ENCODE results near the gene TMEM129.
"Not testable (repeated sequence)": the region's sequence is repeated elsewhere in the genome, so short reads cannot be mapped to it uniquely, and the experiment has no call there.

The TMEM129 gene

GRCh38 chr4:1690698-1691097 is 30.4 kb downstream of the TMEM129 start:
- no peak for DNase-seq

- DNase-seq: no peak
Observed at GRCh38 chr4:1686440-1687036, 34.6 kb downstream of the TMEM129 start.

DNA sequence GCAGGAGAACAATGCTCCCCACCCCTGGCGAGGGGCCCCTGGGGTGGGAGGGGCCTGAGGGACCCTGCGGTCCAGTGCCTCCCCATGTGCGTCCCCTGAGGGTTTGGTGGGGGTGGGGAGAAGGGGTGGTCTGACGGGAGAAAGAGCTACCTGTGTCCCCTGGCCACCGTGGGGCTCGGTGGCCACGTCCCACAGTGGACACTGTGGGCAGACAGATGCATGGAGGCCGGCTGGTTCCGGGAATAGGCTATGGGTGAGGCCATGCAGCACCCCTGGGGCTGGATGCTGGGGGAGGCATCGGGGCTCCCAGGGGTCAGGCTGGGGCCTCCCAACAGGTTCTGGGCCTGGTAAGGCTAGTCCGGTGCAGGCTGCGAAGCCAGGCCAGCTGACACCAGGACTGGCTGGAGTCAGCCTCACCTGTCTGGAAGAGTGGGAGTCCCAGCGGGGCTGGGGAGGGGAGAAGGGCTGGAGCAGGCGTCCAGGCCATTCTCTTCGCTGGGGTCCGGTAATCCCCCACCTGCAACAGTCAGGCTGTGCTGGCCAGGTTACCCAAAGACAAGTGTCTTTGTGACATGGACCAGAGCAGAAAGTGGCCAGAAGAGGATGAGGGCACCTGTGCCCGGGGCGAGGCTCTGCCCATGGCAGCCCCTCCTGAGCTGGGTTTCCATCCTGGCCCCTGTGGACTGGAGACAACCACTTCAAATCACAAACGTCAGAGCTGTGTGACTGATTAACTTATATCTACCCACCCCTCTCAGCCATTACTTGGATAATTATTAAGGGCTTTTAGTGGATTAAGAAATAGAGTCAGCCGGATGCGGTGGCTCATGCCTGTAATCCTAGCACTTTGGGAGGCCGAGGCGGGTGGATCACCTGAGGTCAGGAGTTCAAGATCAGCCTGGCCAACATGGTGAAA is 35.6 kb downstream of the TMEM129 start:
- DNase-seq: no peak

DNA sequence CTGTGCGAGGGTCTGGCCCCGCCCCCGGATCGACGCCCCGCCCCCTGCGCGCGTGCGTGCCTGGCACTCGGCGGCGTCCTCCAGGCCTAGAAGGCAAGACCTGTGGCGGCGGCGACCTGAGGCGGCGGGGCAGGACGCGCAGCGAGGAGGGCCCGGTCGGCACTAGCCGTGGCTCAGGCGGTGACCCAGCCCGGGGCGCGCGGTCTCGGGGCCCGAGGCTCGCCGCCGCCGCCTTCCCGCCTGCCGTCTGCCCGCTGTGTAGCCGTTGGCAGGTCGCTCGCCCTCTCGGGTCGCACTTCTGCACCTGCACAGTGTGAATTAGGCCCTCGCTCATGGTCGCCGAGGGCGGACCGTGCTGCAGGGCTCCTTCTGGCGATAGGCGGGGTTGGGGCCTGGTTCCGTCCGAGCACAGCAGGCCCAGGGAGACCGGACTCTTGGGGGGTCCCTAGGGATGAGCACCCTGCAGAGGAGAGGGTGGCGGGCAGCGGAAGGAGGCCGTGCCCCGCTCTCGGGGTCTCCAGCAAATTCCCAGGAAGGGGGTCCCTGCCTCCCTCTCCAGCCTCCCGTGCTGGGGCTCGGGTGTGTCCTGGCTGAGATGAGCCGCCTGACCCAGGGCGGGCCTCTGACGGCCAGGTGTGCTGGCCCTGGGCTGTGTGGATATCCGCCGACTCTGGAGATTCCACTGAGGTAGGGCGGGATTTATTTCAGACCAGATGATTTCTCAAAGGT is 36.5 kb downstream of the TMEM129 start:
- DNase-seq: no peak

DNA sequence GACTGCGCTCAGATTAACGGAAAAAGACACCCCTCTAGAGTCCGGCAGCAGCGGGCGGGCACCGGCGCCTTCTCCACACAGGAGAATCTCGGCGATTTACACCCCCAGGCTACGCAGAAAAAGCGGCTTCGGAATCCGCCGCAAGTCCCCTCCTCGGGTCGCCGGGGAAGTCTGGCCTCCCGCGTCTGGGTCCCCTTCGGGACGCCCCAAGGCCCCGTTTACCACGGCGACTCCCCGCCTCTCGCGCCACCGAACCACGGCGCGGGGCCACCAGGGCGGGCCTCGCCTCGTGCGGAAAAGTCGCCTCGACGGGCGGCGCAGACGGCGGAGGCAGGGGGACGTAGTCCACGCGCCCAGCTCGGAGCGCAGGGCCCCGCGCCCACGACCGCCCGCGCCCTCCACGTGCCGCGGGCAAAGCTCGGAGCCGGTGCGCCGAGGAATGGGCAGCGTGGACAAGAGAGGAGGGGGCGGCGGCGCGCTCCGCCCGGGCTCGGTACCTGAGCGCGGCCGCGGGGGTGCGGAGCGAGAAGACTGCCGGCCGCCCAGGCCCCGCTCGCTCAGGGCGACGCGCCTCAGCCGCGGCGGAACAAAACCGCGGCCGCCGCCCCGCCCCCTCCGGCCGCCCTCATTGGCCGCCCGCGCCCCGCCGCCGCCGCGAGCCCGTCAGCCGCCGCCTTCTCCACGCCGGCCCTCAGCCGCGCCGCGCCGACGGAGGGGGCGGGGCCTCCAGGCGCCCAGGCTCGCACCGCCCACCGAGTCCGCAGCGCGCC is 37.2 kb downstream of the TMEM129 start, which contains the start of gene FAM53A:
Gene FAM53A (minus strand): TSS at position 578 of the 770 bp plus-strand sequence. CDS start 15,572 bp downstream, outside the sequence.
- DNase-seq: peak; percentile 56

- no peak for DNase-seq
Observed at GRCh38 chr4:1683261-1683735, 37.8 kb downstream of the TMEM129 start.

DNA sequence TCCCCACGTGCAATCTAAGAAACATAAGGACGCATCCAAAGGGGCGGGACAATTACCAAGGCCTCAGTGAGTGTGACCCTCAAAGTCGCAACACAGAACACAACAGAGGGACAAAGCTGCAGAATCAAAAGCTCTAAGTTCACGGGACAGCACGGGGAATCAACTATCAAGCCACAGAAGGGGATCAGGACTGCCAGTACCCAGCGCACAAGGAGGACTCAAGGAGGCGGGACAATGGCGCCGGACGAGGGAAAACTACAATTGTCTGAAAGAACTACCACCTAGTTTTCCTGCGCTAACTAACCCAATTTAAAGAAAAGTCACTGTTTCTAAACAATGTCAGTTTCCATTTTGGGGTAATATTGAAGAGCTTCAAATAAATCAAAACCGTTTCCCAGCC is 38.3 kb downstream of the TMEM129 start:
- no peak for DNase-seq

DNA sequence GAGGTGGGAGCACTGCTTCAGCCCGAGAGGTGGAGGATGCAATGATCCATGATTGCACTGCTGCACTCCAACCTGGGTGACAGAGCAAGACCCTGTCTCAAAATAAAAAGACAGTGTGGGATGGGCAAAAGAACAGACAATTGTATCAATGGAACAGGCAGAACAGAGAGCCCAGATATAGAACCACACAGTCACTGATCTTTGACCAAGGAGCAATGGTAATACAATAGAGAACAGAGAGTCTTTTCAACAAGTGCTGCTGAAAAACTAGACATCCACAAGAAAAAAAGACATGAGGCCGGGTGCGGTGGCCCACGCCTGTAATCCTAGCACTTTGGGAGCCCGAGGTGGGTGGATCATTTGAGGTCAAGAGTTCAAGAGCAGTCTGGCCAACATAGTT is 42.9 kb downstream of the TMEM129 start:
- DNase-seq: no peak

GRCh38 chr4:1676605-1677525 is 44.3 kb downstream of the TMEM129 start:
- DNase-seq: no peak

DNA sequence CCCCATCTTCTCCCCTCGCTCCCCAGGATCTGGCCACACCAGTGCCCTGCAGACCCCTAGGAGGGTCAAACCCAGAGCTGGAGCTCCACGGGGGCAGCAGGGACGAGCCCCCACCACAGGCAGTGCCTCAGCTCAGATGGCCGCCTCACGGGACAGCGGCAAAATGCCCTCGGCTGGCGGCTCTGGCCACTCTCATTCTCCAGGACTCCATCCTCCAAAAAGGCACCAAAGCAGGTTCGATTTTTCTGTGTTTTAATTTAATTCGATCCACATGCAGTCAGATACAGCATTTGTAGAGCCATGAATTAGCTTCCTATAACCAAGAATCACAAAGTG is 45.4 kb downstream of the TMEM129 start:
- DNase-seq: no peak

GRCh38 chr4:1675136-1675801 is 45.9 kb downstream of the TMEM129 start:
- DNase-seq: no peak

GRCh38 chr4:1674682-1675081 is 46.4 kb downstream of the TMEM129 start:
- no peak for DNase-seq

GRCh38 chr4:1673671-1674070 is 47.5 kb downstream of the TMEM129 start:
- DNase-seq: no peak

DNA sequence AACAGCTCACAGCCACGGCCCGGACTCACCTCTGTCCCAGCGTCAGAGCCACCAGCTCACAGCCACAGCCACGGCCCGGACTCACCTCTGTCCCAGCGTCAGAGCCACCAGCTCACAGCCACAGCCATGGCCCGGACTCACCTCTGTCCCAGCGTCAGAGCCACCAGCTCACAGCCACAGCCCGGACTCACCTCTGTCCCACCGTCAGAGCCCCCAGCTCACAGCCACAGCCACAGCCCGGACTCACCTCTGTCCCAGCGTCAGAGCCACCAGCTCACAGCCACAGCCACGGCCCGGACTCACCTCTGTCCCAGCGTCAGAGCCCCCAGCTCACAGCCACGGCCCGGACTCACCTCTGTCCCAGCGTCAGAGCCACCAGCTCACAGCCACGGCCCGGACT is 50.1 kb downstream of the TMEM129 start:
- not testable (repeated sequence) for DNase-seq

DNA sequence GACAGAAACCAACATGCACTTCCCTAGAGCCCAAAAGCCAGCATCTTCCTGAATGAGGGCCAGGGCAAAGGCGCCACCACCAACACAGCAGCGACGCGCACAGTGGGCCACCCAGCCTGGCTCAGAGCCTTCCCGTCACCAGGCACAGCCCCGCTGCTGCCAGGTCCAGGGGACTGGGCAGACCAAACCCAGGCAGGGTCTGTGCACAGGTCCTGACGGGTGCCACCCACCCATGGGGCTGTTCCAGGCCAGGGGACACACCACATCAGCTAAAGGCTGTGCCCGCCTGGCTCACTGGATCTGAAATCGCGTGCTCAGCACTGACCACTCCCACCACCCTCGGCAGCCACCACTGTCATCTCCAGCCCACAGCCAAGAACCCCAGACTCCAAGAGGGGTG is 50.8 kb downstream of the TMEM129 start:
- DNase-seq: no peak

DNA sequence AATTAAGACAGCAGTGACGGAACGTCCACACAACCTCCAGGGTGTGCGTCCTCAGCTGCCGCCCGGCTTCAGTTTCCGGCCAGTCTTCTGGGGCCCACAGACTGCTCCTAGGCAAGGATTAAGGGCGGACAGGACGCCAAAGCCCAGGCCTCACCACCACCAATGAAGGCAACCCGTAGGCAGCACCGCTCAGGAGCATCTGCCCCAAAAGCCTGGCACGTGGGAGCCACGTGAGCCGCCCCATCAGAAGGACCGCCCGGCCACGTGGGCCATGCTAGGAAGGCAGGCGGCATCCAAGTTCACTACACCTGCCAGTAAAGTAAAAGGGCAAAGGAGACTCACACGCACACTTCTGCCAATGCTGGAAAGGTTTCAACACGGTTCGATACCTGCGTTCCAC is 51.3 kb downstream of the TMEM129 start:
- DNase-seq: no peak

DNA sequence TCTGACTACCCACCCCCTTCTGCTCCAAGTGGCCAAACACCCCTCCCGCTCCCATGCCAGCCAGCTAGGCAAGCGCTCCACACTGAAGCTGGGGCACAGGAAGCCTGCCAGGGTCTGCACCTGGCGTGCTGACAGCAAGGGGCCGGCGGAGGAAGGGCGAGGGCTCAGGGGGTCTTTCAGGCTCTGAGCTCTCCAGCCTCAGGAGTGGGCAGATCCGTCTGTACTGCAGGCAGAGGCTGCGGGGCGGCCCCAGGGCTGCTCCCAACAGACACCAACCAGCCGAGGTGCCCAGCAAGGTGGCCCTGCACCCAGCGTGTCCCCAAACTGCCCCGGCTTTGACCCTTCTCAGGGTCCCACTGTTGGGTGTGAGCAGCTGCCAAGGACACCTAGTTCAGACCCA is 51.9 kb downstream of the TMEM129 start:
- DNase-seq: no peak

- DNase-seq: no peak
Observed at GRCh38 chr4:1668488-1668840, 52.7 kb downstream of the TMEM129 start.

GRCh38 chr4:1667273-1667672 is 53.9 kb downstream of the TMEM129 start:
- DNase-seq: no peak

GRCh38 chr4:1666391-1666790 is 54.7 kb downstream of the TMEM129 start:
- no peak for DNase-seq

All from NCI-H187 treated with DMSO at 0.1 percent for 48 hours (cell line).